Liver (tissue), 9 donors: ENCODE results near the gene PPHLN1. TPM values are rescaled to one million over a fixed set of nuclear protein-coding genes. Genes with fewer than 3 reads are reported as not detected.

ENCODE experiments used
- DNase-seq: peaks from one replicate; pipeline ENCODE4 v3.0.0-alpha.2; 2017; ENCODE audit warnings: low spot score
- H3K27ac ChIP-seq, 2 donors: one replicate each; pipeline ENCODE4 v1.7.0; 2013; ENCODE audit warnings: inconsistent platforms in 2 of 2, low read length in 2 of 2, control low read depth in 1 of 2, low read depth in 1 of 2, mild to moderate bottlenecking in 1 of 2
- H3K27me3 ChIP-seq, 4 donors: one replicate each; pipeline versions ENCODE4 v1.6.1 to v1.7.0; 2013; ENCODE audit warnings: low read length in 3 of 4, inconsistent platforms in 1 of 4, mild to moderate bottlenecking in 1 of 4, moderate library complexity in 1 of 4; ENCODE audit not compliant: control insufficient read depth in 4 of 4, insufficient read depth in 4 of 4
- H3K36me3 ChIP-seq, 4 donors: one replicate each; pipeline versions ENCODE4 v1.6.1 to v1.7.0; 2013; ENCODE audit warnings: low read length in 3 of 4, mild to moderate bottlenecking in 3 of 4, low read depth in 1 of 4, moderate library complexity in 1 of 4; ENCODE audit not compliant: control insufficient read depth in 4 of 4, insufficient read depth in 3 of 4
- H3K4me1 ChIP-seq, 4 donors: one replicate each; pipeline versions ENCODE4 v1.6.1 to v1.7.0; 2013; ENCODE audit warnings: low read length in 3 of 4, mild to moderate bottlenecking in 3 of 4, moderate library complexity in 1 of 4; ENCODE audit not compliant: control insufficient read depth in 4 of 4, insufficient read depth in 4 of 4
- H3K4me3 ChIP-seq, 3 donors: one replicate each; pipeline versions ENCODE4 v1.6.1 to v1.7.0; 2013; ENCODE audit warnings: low read length in 3 of 3, control low read depth in 1 of 3, low read depth in 1 of 3, mild to moderate bottlenecking in 1 of 3
- H3K9ac ChIP-seq, 2 donors: one replicate each; pipeline ENCODE4 v1.7.0; 2013; ENCODE audit warnings: low read length in 2 of 2, mild to moderate bottlenecking in 2 of 2, moderate library complexity in 2 of 2, control low read depth in 1 of 2, low read depth in 1 of 2
- H3K9me3 ChIP-seq, 4 donors: one replicate each; pipeline versions ENCODE4 v1.6.1 to v1.7.0; 2013; ENCODE audit warnings: low read length in 3 of 4; ENCODE audit not compliant: control insufficient read depth in 4 of 4
- EGR1 ChIP-seq, 2 donors: IDR thresholded peaks; 2 replicates each; pipeline ENCODE4 v1.6.1; 2016 to 2018; ENCODE audit warnings: antibody characterized with exemption in 2 of 2, low read depth in 2 of 2
- FOXA1 ChIP-seq: IDR thresholded peaks from 2 replicates; pipeline ENCODE4 v1.6.1; 2016; ENCODE audit warnings: antibody characterized with exemption
- FOXA2 ChIP-seq: IDR thresholded peaks from 2 replicates; pipeline ENCODE4 v1.6.1; 2016; ENCODE audit warnings: antibody characterized with exemption
- HNF4A ChIP-seq, 2 donors: conservative IDR thresholded peaks; 2 replicates each; pipeline ENCODE4 v1.6.1; 2016; ENCODE audit warnings: antibody characterized with exemption in 2 of 2, mild to moderate bottlenecking in 2 of 2
- HNF4G ChIP-seq: IDR thresholded peaks from 2 replicates; pipeline ENCODE4 v1.6.1; 2016; ENCODE audit warnings: antibody characterized with exemption
- NR2F2 ChIP-seq: IDR thresholded peaks from 2 replicates; pipeline ENCODE4 v1.6.1; 2016; ENCODE audit warnings: antibody characterized with exemption
- RAD21 ChIP-seq, 2 donors: IDR thresholded peaks; 2 replicates each; pipeline ENCODE4 v1.6.1; 2016; ENCODE audit warnings: antibody characterized with exemption in 2 of 2, mild to moderate bottlenecking in 2 of 2
- RXRA ChIP-seq, 2 donors: IDR thresholded peaks; 2 replicates each; pipeline ENCODE4 v1.6.1; 2017 to 2018; ENCODE audit warnings: antibody characterized with exemption in 2 of 2, mild to moderate bottlenecking in 1 of 2
- SP1 ChIP-seq: IDR thresholded peaks from 2 replicates; pipeline ENCODE4 v1.6.1; 2018; ENCODE audit warnings: antibody characterized with exemption, mild to moderate bottlenecking
- TAF1 ChIP-seq: conservative IDR thresholded peaks from 2 replicates; pipeline ENCODE4 v1.6.1; 2016; ENCODE audit warnings: antibody characterized with exemption, mild to moderate bottlenecking
- WGBS: extraction: QIAGEN DNeasy Blood & Tissue Kit; methylation state at CpG from one replicate; pipeline ENCODE4 v1.1.7; 2013; 5-methylcytosine and 5-hydroxymethylcytosine counted together
- polyA plus RNA-seq, 2 donors: library from polyadenylated mRNA; stranded (reverse) in 1 of 2; unstranded in 1 of 2; fragments of 200-250 nt in 1 of 2; fragments of >200 nt in 1 of 2; fragmentation: Nextera tagmentation in 1 of 2; extraction: Ambion mirVana in 1 of 2; gene quantifications; one replicate each; pipeline versions ENCODE4 v1.2.1 to v1.2.3, GENCODE V29; 2013 to 2015
- total RNA-seq, 2 donors: library from RNA; depleted of rRNA; stranded (reverse); fragments of >200 nt; gene quantifications; one replicate each; pipeline ENCODE4 v1.2.3, GENCODE V29; 2014
- TF ChIP-seq, protein P1 (sequence below): IDR thresholded peaks from 2 replicates; pipeline ENCODE4 v1.6.1; 2016; ENCODE audit warnings: antibody characterized with exemption
- TF ChIP-seq, protein P2 (sequence below): IDR thresholded peaks from 2 replicates; pipeline ENCODE4 v1.6.1; 2016; ENCODE audit warnings: antibody characterized with exemption
- TF ChIP-seq, protein P3 (sequence below): IDR thresholded peaks from 2 replicates; pipeline ENCODE4 v1.6.1; 2016; ENCODE audit warnings: antibody characterized with exemption
- donor health status: healthy.
- donor health status: healthy.
- donor health status: healthy.
- donor health status: healthy.
- donor health status: healthy.

Gene PPHLN1
- total and polyA plus RNA-seq, 4 donors = 11.6 to 40.3 (median 27.7) TPM

DNA sequence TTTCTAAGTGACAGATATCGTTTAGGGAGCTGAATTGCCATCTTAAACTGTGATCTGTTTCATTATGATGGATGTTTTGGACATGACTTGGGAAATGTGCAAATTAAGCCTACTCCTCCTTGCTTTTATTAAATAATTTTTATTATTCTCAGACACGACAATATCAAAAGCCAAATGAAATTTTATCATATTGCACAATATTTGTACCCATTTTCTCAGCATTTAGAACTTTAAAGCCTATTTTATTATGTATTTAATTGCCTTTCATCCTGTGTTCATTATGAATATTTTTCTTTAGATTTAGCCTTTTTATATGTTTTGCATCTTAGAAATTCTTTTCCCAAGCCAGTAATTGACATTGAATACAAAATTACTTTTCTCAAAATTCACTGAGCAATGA is 102.9 kb downstream of the PPHLN1 start:
- H3K4me1 ChIP-seq = no peaks in the 10 kb centered on the region
- H3K9me3 ChIP-seq = no peaks in the 10 kb centered on the region
- TF ChIP-seq TAF1 = no peak
- H3K9ac ChIP-seq = no peak overlapping the region
- no peak overlapping the region for H3K27ac ChIP-seq
- no peak for DNase-seq
- peaks cover 0 to 6% (median 1%) of the 10 kb centered on the region in 4 donors for H3K36me3 ChIP-seq
- 54% methylated on average over 2 of the region's 2 CpGs for WGBS
- H3K4me3 ChIP-seq = no peak overlapping the region
- no peaks in the 10 kb centered on the region for H3K27me3 ChIP-seq

DNA sequence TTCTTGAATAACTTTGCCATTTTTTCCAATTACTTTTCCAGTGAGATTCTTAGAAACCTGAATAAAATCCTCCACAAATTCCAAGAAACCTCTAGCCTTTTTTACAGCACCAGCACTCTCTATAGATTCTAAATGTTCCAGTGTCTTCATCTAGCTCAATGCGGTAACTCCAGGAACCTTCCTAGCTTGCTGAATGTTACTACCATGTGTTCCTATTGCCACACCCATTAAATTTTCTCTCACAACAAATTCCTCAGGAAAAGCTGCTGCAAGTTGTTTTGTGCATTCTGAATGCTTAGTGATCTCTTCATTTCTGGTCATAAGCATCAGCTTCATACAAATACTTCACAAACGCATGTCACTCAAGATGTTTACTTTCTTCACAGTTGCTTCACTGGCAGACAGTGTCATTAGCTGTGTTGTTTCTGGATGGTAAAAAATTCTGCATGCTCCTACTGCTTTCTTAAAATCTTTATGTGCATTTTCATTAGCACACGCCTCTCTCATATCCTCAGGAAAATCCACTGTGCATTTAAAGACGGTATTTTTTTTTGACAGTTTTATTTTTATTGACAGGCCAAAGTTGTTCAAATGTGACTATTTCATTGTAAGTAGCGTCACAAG is 106.7 kb downstream of the PPHLN1 start:
- 97% methylated on average over 5 of the region's 5 CpGs for WGBS
- TF ChIP-seq SP1 = no peak
- no peak for TF ChIP-seq NR2F2
- no peak for TF ChIP-seq TAF1
- no peak for TF ChIP-seq HNF4A (conservative IDR thresholded peaks at IDR 0.05)
- Histone ChIP-seq H3K36me3 (peaks cover 0 to 3% (median 1%) of the 10 kb centered on the region in 4 donors), H3K27ac (no peak overlapping the region), H3K9me3 (no peaks in the 10 kb centered on the region), H3K4me1 (no peaks in the 10 kb centered on the region), H3K9ac (no peak overlapping the region), H3K27me3 (no peaks in the 10 kb centered on the region), H3K4me3 (no peak overlapping the region)
- no peak for DNase-seq

DNA sequence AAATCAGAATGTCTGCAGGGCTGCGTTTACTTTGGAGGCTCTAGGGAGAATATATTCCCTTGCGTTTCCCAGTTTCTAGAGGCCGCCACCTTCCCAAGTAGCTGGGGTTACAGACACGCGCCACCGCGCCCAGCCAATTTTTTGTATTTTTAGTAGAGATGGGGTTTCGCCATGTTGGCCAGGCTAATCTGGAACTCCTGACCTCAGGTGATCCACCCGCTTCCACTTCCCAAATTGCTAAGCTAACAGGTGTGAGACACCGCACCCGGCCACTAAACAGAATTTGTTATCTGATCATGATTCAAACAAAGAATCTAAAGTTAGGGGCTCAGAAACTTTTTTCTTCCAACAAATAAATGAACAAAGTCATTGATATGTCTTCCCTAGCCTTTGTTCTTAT is 114.6 kb downstream of the PPHLN1 start:
- H3K27ac ChIP-seq = no peak overlapping the region
- TF ChIP-seq, protein P1, sequence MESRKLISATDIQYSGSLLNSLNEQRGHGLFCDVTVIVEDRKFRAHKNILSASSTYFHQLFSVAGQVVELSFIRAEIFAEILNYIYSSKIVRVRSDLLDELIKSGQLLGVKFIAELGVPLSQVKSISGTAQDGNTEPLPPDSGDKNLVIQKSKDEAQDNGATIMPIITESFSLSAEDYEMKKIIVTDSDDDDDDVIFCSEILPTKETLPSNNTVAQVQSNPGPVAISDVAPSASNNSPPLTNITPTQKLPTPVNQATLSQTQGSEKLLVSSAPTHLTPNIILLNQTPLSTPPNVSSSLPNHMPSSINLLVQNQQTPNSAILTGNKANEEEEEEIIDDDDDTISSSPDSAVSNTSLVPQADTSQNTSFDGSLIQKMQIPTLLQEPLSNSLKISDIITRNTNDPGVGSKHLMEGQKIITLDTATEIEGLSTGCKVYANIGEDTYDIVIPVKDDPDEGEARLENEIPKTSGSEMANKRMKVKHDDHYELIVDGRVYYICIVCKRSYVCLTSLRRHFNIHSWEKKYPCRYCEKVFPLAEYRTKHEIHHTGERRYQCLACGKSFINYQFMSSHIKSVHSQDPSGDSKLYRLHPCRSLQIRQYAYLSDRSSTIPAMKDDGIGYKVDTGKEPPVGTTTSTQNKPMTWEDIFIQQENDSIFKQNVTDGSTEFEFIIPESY = no peak
- no peak for TF ChIP-seq NR2F2
- no peak for TF ChIP-seq RXRA (IDR thresholded peaks at IDR 0.05)
- TF ChIP-seq, protein P2, sequence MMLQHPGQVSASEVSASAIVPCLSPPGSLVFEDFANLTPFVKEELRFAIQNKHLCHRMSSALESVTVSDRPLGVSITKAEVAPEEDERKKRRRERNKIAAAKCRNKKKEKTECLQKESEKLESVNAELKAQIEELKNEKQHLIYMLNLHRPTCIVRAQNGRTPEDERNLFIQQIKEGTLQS = no peak
- no peak for TF ChIP-seq FOXA1
- TF ChIP-seq HNF4G = no peak
- TF ChIP-seq HNF4A (conservative IDR thresholded peaks at IDR 0.05) = no peak
- no peak for TF ChIP-seq RAD21 (IDR thresholded peaks at IDR 0.05)
- TF ChIP-seq, protein P3, sequence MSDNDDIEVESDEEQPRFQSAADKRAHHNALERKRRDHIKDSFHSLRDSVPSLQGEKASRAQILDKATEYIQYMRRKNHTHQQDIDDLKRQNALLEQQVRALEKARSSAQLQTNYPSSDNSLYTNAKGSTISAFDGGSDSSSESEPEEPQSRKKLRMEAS = no peak
- no peak for TF ChIP-seq EGR1 (IDR thresholded peaks at IDR 0.05; ENCODE audit: low read depth in 2 of 2)
- no peak for TF ChIP-seq FOXA2

More for the DNA sequence above, 114.6 kb downstream of the PPHLN1 start:
- peaks cover 4 to 10% (median 6%) of the 10 kb centered on the region in 4 donors for H3K36me3 ChIP-seq
- no peaks in the 10 kb centered on the region for H3K4me1 ChIP-seq
- WGBS = over 99% methylated on average over 11 of the region's 11 CpGs
- H3K9ac ChIP-seq = no peak overlapping the region
- no peaks in the 10 kb centered on the region for H3K9me3 ChIP-seq
- H3K27me3 ChIP-seq = no peaks in the 10 kb centered on the region
- H3K4me3 ChIP-seq = no peak overlapping the region
- DNase-seq = no peak
